HL-60/S4 treated with phorbol 12-myristate 13-acetate at 8.2 ng/mL for 4 days and 3 days (cell line): ENCODE data around the gene ANGPTL4.
"Not testable (repeated sequence)": the region's sequence is repeated elsewhere in the genome, so short reads cannot be mapped to it uniquely, and the experiment has no call there.

Experiments used
- in situ Hi-C: fragments of 300-500 bp; cut with MboI; formaldehyde crosslinking; loops from 2 replicates; pipeline ENCODE4 v1.15.0; 2022; ENCODE audit warnings: low sequenced_read_pairs

The ANGPTL4 gene

DNA sequence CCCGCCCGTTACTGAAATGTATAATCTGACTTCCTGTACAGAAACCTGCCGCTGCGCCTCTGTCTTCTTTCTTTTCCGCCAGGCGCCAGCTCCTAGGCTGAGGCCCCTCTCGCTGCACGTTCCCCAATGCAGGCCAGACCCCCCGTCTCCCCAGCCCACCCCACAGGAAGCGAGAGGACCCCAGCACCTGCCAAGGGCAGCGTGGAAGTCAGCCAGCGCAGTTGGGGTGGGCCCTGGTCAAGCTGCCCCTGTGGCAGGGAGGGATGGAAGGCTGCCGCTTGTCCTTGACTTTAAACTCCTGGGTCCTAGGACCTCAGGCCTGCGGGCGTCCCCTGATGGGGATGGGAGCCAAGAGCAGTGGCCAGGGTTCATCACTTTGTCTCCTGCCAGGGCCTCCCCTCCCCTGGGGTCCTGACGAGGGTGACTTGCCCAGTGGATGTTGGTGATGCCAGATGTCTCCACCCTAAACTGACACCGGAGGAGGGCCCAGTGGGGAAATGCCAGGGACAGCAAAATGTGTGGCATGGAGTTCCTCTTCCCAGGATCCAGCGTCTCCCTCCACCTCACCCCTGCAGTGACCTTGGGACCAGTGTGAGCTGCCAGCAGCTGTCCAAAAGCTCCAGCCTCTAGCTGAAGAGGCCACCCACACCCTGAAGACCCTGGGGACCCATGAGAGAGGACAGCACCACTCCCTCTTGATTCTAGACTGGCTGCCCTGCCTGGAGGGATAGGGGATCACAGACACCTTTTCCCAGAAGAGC is 40.6 kb downstream of the ANGPTL4 start:
- in situ Hi-C loops, result no loop called here

DNA sequence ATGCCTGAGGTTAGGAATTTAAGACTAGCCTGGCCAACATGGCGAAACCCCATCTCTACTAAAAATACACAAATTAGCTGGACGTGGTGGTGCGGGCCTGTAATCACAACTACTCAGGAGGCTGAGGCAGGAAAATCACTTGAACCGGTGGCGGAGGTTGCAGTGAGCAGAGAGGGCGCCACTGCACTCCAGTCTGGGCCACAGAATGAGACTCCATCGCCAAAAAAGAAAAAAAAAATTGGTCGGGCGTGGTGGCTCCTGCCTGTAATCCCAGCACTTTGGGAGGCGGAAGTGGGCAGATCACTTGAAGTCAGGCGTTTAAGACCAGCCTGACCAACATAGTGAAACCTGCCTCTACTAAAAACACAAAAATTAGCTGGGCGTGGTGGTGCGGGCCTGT is 46.8 kb downstream of the ANGPTL4 start:
- in situ Hi-C loops, result not testable (repeated sequence)

DNA sequence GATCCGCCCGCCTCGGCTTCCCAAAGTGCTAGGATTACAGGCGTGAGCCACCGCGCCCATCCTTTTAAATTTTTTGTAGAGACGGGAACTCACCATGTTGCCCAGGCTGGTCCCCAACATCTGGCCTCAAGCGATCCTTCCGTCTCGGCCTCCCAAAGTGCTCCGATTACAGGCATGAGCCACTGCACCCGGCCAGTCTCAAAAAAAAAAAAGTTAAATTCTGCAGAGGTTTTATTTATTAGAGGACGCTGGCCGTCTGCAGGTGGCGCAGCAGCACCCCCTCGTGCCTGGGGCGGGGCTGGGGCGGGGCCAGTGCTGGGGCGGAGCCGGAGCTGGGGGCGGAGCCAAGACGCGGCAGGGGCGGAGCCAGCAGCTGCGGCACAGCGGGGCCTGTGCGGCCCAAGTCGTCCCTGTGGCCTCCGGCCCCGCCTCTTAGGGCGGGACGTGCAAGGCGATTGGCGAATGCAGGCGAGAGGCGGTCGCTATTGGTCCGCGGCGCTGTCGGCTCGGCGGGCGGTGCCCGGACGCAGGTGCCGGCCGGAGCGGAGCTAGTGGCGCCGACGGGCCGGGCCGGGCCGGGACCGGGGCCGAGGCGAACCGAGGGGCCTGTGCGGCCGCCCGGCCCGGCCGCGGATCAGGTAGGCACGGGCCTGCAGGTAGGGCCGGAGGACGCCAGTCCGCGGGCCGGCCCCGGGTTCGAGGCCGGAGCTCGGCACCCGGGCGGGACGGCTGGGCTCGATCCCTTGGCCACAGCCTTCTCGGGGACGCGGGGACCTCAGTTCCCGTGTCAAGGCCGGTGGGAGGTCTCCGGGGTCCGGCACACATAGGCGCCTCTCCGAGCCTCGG is 49.1 kb downstream of the ANGPTL4 start, which contains the start of gene MARCHF2:
MARCHF2 (plus strand) TSS at position 523 of the 846 bp plus-strand sequence. CDS start 8,536 bp downstream, outside the sequence.
- in situ Hi-C loops, result no loop called here

DNA sequence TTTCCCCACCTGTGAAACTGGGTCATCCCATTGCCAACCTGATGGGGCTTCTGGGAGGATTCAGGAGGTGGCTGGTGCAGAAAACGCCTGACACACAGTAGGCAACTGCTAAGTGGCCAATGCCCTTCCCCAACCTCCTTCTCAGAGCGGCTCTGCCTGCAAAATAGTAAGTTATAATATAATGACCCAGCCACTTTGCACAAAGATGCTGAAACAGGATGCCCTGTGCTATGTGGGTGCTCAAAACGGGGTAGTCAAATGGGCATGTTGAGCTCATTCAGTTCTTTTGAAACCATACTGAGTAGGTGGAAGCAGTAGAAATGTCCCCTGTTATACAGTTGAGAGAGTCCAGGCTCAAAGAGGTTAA is 49.7 kb downstream of the ANGPTL4 start:
- in situ Hi-C loops, result no loop called here

DNA sequence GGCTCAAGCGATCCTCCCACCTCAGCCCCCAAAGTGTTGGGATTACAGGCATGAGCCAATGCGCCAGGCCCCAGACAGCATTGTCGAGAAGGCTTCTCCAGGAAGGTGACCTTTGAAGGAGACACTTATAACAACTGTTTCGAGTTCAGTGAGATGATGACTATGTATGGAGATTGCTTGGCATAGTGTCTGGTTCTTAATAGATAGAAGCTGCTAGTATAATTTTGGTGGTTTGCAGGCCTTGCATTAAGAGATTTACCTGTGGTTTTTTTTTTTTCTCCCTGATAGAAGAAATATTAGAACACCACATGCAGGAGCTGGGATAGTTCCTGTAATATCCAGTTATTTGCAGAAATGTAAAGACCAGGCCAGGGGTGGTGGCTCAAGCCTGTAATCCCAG is 52.8 kb downstream of the ANGPTL4 start:
- in situ Hi-C loops, result no loop called here

DNA sequence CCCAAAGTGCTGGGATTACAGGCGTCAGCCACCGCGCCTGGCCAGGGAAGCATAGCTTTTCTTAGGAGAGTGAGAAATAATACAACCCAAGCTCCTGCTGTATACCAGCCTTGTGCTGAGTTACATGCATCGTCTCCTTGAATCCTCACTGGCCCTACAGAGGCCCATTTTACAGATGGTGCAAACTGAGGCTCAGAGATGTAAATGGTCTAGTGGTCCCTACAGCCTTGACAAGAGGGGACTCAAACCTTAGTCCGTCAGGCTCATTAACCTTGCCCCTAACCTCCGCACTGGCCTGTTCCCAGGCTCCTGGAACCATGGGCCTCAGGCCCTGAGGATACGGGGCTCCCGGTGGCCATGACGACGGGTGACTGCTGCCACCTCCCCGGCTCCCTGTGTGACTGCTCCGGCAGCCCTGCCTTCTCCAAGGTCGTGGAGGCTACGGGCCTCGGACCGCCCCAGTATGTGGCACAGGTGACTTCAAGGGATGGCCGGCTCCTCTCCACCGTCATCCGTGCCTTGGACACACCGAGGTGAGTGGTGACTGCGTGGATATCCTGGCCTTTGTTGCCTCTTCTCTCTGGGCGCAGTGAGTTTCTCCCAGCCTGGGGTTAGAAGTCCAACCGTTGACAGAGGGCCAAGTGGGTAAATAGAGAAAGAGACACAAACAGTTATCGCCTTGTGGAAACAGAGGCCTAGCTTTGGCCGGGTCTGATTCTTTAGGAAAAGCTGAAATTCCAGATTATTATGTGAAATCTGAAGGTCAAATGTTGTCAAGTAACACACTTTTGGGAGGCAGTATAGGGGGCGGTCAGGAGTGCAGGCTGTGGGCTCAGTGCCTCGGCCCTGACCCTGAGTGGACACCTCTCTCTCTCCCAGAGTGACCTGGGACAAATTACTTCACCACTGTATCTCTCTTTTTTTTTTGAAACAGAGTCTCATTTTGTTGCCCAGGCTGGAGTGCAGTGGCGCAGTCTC is 57.8 kb downstream of the ANGPTL4 start:
- in situ Hi-C loops, result no loop called here

DNA sequence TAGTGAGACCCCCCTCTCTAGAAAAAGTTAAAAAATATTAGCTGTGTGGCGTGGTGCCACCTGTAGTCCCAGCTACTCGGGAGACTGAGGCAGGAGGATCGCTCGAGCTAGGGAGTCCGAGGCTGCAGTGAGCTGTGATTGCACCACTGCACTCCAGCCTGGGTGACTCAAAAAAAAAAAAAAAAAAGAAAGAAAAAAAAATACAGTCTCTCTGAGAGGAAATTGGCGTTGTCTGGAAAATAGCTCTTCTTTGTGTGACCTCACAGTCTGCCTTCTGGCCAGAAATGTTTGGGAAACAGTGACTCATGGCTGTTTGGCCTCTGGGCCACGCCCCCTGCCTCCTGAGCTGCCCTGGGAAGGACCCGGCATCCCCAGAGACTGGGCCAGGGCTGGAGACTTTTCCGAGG is 59.9 kb downstream of the ANGPTL4 start:
- in situ Hi-C loops, result no loop called here
